Small intestine (tissue), 7 donors: Measurements from ENCODE around the gene NET1. TPM values are rescaled to one million over a fixed set of nuclear protein-coding genes. Genes with fewer than 3 reads are reported as not detected.
A peak's percentile ranks its signal among the peaks of the same experiment; 100 is the strongest.

ENCODE experiments used
- DNase-seq, 2 donors: peaks; one replicate each; pipeline versions ENCODE4 v3.0.0 to v3.0.0-alpha.2; 2013
- FAIRE-seq: peaks from 2 replicates; lab custom pipeline; 2012; peaks lifted over from hg19 to GRCh38; lab: Jason Lieb, UNC
- H3K27ac ChIP-seq, 3 donors: one replicate each; pipeline ENCODE4 v1.5.1; 2013; ENCODE audit warnings: low read length in 2 of 3, mild to moderate bottlenecking in 2 of 3, control low read depth in 1 of 3, inconsistent platforms in 1 of 3, low read depth in 1 of 3, moderate library complexity in 1 of 3
- H3K27me3 ChIP-seq, 3 donors: one replicate each; pipeline ENCODE4 v1.6.1; 2013; ENCODE audit warnings: low read length in 3 of 3, inconsistent platforms in 1 of 3; ENCODE audit not compliant: control insufficient read depth in 3 of 3, insufficient read depth in 3 of 3
- H3K36me3 ChIP-seq, 3 donors: one replicate each; pipeline ENCODE4 v1.6.1; 2013; ENCODE audit warnings: low read length in 3 of 3, inconsistent platforms in 1 of 3, low read depth in 1 of 3, mild to moderate bottlenecking in 1 of 3, moderate library complexity in 1 of 3; ENCODE audit not compliant: control insufficient read depth in 3 of 3, insufficient read depth in 2 of 3
- H3K4me1 ChIP-seq, 3 donors: one replicate each; pipeline ENCODE4 v1.6.1; 2013; ENCODE audit warnings: low read length in 2 of 3, inconsistent platforms in 1 of 3, low read depth in 1 of 3, mild to moderate bottlenecking in 1 of 3, moderate library complexity in 1 of 3; ENCODE audit not compliant: control insufficient read depth in 3 of 3, insufficient read depth in 2 of 3
- H3K4me3 ChIP-seq, 3 donors: one replicate each; pipeline ENCODE4 v1.5.1; 2013; ENCODE audit warnings: low read length in 3 of 3, control low read depth in 1 of 3, inconsistent platforms in 1 of 3, low read depth in 1 of 3, mild to moderate bottlenecking in 1 of 3, moderate library complexity in 1 of 3
- H3K9me3 ChIP-seq, 2 donors: one replicate each; pipeline ENCODE4 v1.6.1; 2013; ENCODE audit warnings: low read depth in 1 of 2, low read length in 1 of 2; ENCODE audit not compliant: control insufficient read depth in 2 of 2, insufficient read depth in 1 of 2
- WGBS, 3 donors: extraction: QIAGEN DNeasy Blood & Tissue Kit; methylation state at CpG; one replicate each; pipeline ENCODE4 v1.1.7; 2013; 5-methylcytosine and 5-hydroxymethylcytosine counted together
- polyA plus RNA-seq, 4 donors: library from polyadenylated mRNA; stranded (reverse) in 3 of 4; unstranded in 1 of 4; fragments of 200-250 nt in 3 of 4; fragments of 120-200 nt in 1 of 4; gene quantifications; one replicate each; pipeline versions ENCODE4 v1.2.1 to v1.2.3, GENCODE V29; 2013
- donor health status: healthy with polysubstance abuse.
- donor health status: control.
- donor health status: control.
- donor health status: Bipolar disorder and iron deficiency.
- donor health status: healthy.

NET1 gene
- polyA plus RNA-seq, 4 donors, result 58.0 to 187 (median 140) TPM

DNA sequence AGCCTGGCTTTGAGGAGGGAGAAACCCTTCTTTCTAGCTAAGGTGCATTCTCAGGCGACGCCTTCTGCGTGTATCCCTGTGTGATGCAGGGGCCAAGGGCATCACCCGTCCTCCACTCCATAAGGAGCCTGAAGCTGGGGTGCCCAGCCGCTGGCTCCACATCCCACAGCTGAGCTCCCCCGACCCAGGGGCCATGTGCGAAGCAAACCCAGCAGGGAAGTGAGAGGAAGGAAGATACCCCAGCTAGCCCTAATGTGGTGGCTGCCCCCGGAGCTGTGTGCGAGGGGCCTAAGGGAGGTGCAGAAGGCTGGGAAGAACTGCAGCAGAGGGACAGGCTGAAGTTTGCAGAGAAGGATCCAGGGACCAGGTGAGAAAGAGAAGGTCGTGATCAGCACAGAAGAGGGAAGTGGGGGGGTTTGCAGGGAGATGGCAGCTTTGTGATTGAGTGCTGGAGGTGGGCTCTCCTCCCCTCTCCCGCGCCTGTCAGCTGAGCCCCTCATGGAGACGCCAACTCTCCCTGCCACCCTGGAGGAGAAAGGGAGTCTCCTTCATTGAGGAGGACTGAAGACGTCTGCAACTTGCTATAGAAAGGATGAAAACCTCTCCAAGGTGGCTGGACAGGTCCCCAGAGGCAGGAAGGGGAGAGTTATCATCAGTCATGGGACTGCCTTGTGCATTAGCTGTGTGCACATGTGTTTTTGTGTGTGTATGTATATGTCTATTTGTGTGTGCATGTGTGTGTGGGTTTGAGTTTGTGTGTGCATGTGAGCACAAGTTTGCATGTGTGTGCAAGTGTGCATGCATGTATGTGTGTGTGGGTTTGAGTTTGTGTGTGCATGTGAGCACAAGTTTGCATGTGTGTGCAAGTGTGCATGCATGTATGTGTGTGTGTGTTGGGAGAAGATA, 90.5 kb downstream of the NET1 start:
- WGBS, 3 donors, result 73 to 84% (median 82%) methylated on average over 12 to 14 of the region's 14 CpGs
- Histone ChIP-seq H3K9me3 (no peaks in the 10 kb centered on the region), H3K4me3 (no peak overlapping the region), H3K36me3 (no peaks in the 10 kb centered on the region), H3K4me1 (peaks cover 0 to 31% (median 6%) of the 10 kb centered on the region in 3 donors), H3K27me3 (no peaks in the 10 kb centered on the region), H3K27ac (no peak overlapping the region)
- DNase-seq (no peak), FAIRE-seq (no peak)

DNA sequence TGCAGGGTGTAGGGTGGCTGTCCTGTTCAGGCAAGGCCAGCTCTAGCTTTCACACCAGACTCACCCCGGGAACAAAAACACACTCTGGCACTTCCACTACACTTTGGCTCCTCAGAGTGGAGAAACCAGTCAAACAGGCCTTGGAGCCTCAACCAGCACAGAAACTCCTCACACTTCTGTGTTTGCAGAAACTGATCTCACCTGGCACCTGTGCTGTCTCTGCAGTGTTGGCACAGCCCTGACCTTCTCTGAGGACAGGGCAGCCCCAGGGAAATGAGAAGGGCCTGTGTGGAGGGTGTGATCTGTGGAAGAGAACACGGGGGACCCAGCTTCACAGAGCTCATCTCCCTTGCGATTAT, 91.1 kb downstream of the NET1 start:
- H3K4me3 ChIP-seq, result no peak overlapping the region
- FAIRE-seq (no peak), DNase-seq (peak; percentile 82 to 88)
- no peaks in the 10 kb centered on the region for H3K36me3 ChIP-seq
- H3K4me1 ChIP-seq, result peaks cover 0 to 31% (median 6%) of the 10 kb centered on the region in 3 donors
- no peaks in the 10 kb centered on the region for H3K27me3 ChIP-seq
- 17 to 63% (median 40%) methylated on average over 3 of the region's 3 CpGs for WGBS, 3 donors
- H3K27ac ChIP-seq, result peak overlapping the region in 2 of 3 donors; percentile 44 to 48
- H3K9me3 ChIP-seq, result no peaks in the 10 kb centered on the region

DNA sequence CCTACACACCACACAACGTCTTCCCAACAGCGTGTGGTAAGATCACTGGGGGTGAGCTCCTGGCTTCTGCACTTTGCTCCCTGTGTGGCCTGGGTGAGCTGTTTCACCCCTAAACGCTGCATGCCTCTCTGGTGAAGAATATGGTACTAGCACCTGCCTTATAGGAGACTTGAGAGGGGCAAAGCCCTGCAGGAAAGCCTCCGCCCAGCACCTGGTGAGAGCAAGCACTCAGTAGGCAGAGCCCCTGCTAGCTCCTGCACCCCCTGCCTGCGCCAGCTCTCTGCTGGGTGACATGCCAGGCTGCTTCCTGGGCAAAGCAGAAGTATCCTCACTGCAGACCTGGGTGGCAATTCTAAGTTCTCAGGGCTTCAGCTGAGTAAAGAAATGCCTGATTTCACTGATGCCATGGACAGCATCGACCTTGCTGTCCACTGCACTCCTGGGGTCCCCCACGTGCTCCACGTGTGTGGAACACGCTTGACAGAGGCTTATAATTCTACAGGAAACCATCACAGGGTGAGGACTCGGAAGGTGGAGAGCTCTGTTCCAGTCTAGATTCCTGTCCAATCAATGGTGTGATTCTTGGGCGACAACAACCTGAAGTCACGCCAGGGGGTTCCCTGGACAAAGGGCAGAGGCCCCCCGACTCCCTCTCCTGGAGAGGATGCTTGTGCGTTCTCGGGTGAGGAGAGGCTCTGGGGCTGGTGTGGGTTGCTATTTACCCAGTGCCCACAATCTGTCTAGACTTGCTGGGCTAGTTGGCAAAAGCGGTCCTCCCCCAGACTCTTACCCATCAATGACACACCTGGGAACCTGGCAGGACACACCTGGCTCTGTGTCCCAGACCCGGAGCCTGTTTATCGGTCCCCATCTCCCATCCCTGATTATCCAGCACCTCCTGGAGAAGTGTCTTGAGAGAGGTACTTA, 92.1 kb downstream of the NET1 start:
- no peak for FAIRE-seq
- H3K27ac ChIP-seq, result peak overlapping the region in 2 of 3 donors; percentile 44 to 48
- peaks cover 0 to 31% (median 6%) of the 10 kb centered on the region in 3 donors for H3K4me1 ChIP-seq

DNA sequence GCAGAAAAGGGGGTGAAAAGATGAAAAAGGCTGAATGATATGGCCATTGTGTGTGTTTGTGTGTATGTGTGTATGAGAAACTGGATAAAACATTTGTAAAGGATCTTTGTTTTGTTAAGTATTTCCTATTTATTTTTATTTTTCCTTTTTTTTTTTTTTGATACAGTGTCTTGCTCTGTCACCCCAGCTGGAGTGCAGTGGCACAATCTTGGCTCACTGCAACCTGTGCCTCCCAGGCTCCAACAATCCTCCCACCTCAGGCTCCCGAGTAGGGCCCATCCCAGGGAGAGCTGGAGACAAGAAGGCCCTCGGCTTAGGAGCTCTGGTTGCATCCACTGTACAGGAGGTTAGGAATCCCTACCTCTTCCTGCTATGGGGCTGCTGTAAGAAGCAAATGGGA, 93.9 kb downstream of the NET1 start:
- Histone ChIP-seq H3K27me3 (no peaks in the 10 kb centered on the region), H3K9me3 (no peaks in the 10 kb centered on the region), H3K27ac (no peak overlapping the region), H3K4me3 (no peak overlapping the region), H3K4me1 (peaks cover 0 to 25% (median 6%) of the 10 kb centered on the region in 3 donors), H3K36me3 (no peaks in the 10 kb centered on the region)
- WGBS, 3 donors, result 57 to 61% (median 59%) methylated on average over 2 of the region's 2 CpGs
- no peak for FAIRE-seq
- no peak for DNase-seq

More for the DNA sequence above, 92.1 kb downstream of the NET1 start:
- Histone ChIP-seq H3K27me3 (no peaks in the 10 kb centered on the region), H3K4me3 (no peak overlapping the region), H3K36me3 (no peaks in the 10 kb centered on the region), H3K9me3 (no peaks in the 10 kb centered on the region)
- peak in 1 of 2 donors; percentile 69 for DNase-seq
- 43 to 72% (median 58%) methylated on average over 18 of the region's 18 CpGs for WGBS, 3 donors

DNA sequence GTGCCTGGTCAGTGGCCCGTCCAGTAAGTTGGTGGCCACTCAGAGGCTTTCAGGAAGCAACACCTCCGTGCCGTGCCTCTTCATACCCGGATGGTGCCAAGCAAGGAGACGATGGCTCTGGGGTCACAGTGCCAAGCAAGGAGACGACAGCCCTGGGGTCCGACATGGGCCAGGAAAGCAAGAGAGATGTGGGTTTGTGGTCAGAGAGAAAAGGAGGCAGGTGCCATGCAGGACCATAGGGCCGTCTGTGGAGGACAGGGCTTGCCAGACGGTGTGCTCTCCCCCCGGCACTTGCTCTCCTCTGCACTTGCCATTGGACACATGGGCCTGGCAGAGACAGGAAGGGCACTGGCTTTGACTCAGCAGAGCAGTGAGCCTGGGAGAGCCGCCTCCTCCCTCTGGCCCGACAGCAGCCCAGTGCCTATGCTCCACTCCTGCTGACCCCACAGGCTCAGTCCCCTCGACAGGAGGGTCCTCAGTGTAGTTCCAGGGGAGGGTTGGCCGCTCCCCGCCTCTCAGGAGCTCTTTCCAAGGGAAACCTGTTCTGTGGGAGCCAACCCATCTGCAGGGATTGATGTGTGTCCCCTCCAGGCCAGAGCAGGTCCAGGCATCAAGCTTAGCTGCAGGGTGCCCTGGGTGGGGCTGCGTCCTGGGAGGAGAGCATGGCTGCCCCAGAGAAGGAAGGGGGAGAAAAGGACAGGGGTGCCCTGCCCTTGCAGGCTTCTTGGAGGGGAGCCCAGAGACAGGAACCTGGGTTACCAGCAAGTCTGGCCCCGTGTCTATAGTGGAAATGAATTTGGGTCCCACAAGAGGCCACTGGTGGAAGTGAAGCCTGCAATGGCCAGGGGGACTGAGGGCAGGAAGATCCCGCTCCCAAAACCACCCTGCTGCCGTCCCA, 94.6 kb downstream of the NET1 start:
- DNase-seq (no peak), FAIRE-seq (no peak)
- no peaks in the 10 kb centered on the region for H3K9me3 ChIP-seq
- H3K27ac ChIP-seq, result no peak overlapping the region
- H3K27me3 ChIP-seq, result no peaks in the 10 kb centered on the region
- H3K4me1 ChIP-seq, result peaks cover 0 to 25% (median 6%) of the 10 kb centered on the region in 3 donors
- 84 to 89% (median 85%) methylated on average over 19 of the region's 19 CpGs for WGBS, 3 donors
- H3K36me3 ChIP-seq, result no peaks in the 10 kb centered on the region
- no peak overlapping the region for H3K4me3 ChIP-seq

DNA sequence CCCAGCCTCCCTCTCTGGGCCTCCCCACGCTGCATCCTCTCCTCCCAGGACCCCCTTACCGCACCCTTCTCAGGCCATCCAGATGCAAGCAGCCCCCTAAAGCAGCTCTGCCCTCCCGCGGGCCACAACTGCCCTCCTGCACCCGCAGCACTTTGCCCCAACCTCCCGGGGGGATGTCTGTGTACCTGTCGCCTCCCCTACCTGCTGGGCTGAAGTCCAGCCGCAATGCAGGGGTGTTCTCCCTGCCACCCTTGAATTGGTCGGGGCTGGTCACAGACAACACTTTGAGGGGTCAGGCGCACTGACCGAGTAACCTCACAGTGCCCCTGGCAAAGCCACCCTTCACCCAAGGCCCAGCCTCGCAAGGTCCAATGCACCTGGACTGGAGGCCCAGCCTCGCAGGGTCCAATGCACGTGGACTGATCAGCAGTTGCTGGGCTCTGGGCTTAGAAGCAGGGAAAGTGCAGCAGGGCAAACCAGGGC, 95.3 kb downstream of the NET1 start:
- no peak for FAIRE-seq
- Histone ChIP-seq H3K36me3 (no peaks in the 10 kb centered on the region), H3K4me3 (no peak overlapping the region), H3K27ac (no peak overlapping the region), H3K4me1 (peaks cover 0 to 20% (median 6%) of the 10 kb centered on the region in 3 donors), H3K27me3 (no peaks in the 10 kb centered on the region), H3K9me3 (no peaks in the 10 kb centered on the region)
- no peak for DNase-seq
- 76 to 88% (median 86%) methylated on average over 14 of the region's 14 CpGs for WGBS, 3 donors

DNA sequence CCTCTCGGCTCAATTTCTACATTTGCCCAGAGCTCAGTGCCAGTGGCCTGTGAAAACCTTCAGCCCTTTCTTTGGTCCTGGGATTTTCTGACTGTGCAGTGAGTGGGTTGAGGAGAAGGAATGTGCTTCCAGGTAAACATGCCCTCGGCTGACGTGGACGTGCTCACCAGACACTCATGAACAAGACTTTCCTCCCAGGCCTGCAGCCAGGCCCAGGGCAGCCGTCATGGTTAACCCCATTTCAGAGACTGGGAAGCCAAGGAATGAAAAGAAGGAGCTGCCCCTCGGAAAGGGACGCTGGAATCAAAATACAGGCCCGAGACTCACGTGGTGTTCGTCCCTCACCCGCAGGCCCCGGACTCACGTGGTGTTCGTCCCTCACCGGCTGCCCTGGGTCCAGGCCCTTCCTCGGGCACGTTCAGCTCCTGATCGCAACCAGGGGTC, 95.8 kb downstream of the NET1 start:
- whole genome bisulfite sequencing, 3 donors, result 92 to 98% (median 96%) methylated on average over 18 of the region's 18 CpGs
- no peaks in the 10 kb centered on the region for H3K27me3 ChIP-seq
- no peaks in the 10 kb centered on the region for H3K36me3 ChIP-seq
- H3K27ac ChIP-seq, result no peak overlapping the region
- FAIRE-seq, result no peak
- peaks cover 0 to 15% (median 6%) of the 10 kb centered on the region in 3 donors for H3K4me1 ChIP-seq
- H3K4me3 ChIP-seq, result no peak overlapping the region
- DNase-seq, result no peak
- no peaks in the 10 kb centered on the region for H3K9me3 ChIP-seq
